NK-92 (cell line): ENCODE data around the gene SEPHS1.

Source experiments
- DNase-seq: peaks from one replicate; lab custom pipeline; 2025; ENCODE audit not compliant: unreplicated experiment; lab: John Stamatoyannopoulos, UW

The SEPHS1 gene

GRCh38 chr10:13329565-13329964, 18.5 kb downstream of the SEPHS1 start:
- DNase-seq = no peak

DNA sequence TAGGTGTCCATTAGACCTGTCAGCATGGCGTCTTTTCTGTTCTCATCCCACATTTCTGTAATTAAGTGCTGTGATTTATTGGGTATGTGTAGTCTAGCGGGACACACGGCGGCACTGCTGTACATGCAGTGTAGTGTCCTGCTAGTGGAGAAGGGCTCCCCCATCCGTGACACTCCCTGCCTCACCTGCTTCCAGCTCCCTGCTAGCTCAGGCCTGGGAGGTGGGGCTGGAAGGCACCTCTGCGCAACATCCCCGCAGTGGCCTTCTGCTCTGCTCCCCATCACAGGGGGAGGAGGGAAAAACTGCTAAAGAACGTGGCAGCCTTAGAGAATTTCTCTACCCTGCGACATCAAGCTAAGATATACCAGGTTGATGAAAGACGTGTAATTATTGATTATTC, 19.5 kb downstream of the SEPHS1 start:
- no peak for DNase-seq

DNA sequence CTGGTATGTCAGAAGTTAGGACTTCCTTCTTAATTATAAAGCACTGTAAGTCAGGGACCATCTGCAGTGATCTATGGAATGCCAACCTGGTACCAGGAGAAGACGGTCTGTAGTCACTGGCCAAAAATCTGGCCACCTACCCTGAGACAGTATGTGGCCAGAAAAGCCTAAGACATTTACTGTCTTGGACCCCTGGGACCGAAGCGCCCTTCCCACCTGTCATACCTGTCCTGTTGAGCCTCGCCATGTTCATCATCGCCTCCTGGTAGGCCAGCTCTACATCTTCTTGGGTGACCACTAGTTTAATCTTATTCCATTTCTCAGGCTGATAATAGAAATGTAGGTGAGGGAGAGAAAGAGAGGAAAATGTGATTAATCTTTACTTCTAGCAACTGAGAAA, 20.0 kb downstream of the SEPHS1 start:
- DNase-seq = no peak

DNA sequence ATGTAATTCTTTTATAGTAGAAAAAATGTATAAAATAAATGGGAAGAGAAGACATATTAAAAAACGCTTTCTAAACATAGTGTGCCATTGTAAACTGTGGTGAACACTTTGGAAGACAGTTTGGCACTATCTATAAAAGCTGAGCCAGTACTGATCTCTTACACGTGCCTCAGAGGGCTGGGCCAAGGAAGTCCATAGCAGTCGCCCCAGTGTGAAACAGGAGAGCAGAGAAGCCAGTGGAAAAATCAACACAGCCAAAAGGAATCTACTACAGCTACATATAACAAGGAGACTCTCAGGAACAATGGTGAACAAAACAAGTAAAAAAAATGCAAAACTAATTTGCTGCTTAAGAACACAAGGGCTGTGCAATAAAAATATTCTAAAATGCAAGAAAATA, 20.6 kb downstream of the SEPHS1 start:
- no peak for DNase-seq

DNA sequence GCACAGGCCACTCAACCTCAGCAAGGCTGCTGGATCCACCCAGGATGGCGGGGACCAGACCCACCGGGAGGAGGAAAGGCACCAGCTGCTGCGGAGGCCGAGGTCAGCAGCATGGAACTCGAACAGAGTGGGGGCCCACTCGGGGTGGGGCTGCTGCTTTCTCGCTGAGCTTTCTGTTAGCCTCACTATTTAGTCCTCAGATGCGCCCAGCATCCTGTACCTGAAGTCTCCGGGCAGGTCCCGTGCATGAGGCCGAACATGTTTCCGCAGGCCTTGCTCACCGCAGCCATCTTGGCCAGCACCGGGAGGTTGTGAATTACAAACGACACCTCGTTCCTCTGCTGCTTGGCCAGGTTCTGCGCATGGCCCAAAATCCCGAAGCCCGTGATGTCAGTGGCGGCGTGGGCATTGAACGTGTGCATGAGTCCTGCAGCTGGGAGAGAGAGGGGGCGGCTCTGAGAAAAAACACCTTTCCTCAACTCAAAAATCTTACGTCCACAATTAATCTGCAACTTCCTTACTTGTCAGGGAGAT, 25.4 kb downstream of the SEPHS1 start:
- DNase-seq = no peak

DNA sequence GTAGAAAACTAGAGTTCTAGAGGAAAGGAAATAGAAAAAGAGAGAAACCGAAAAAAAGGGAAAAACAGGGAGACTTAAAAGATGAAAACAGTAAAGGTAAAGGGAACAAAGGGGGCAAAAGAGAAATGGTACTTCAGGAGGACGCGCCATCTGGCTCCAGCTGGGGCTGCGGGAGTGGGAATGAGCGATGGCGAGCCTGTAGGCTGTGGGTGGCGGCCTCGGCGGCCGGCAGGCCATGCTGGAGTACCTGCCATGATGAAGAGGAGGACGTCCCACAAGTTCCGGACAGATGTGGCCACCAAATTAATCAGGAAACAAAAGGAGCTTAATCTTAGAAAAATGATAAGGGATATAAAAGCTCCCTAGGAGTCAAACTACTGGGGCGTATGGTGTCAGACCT, 26.5 kb downstream of the SEPHS1 start:
- no peak for DNase-seq

GRCh38 chr10:13319166-13319565, 28.9 kb downstream of the SEPHS1 start:
- DNase-seq = no peak

DNA sequence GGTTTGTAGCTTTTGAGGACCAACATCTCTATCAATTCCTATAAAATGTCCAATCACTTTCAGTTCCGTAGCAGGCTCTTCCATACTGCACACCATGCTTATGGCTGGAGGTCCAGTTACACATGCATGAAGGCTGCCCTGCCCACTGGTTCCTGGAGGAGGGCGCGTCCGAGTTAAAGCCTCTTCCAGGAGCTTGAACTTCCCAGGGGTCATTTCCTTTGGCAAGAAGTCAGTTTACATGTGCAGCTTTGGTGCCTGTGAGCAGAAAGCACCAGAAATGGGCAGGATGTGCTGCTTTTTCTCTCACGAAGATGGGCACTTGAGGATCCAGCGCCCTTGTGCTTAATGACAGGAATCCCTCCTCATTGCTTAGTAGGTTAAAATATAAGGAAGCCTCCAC, 30.6 kb downstream of the SEPHS1 start:
- DNase-seq = no peak

DNA sequence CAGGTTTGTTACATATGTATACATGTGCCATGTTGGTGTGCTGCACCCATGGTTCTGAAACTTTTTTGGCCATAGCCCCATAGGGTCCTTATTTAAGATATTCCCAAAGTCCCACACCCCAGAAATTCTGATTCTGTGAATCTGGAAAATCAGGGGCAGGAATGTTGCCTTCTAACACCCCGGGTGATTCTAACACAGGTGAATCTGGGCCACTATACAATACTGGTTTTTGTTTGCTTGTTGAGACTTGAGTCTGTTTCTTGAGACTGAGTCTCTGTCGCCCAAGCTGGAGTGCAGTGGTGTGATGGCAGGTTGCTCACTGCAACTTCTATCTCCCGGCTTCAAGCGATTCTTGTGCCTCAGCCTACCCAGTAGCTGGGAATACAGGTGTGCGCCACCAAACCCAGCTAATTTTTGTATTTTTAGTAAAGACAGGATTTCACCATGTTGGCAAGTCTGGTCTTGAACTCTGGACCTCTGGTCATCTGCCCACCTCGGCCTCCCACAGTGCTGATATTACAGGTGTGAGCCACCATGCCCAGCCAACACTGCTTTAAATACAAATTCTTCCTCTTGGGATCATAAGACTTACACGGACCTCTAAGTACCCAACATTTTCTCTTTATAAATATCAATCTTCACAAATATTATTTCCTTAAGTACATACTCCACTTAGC, 31.3 kb downstream of the SEPHS1 start:
- no peak for DNase-seq

DNA sequence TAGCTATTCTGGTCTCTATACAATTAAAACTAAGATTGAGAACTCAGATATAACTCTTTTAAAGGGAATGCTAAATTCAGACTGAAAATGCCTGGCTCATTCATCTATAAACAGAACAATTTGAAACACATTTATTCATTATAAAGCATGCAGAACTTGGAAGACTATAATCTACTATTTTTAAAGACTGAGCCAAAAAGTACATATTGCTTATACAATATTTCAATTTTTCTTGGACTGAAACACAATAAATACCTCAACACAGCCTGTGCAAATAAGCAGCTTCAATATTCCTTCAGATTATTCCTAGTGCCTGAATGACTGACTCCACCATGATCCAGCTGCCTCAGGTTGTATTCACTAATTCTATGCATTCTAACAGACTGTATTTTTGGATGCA, 32.7 kb downstream of the SEPHS1 start:
- no peak for DNase-seq

DNA sequence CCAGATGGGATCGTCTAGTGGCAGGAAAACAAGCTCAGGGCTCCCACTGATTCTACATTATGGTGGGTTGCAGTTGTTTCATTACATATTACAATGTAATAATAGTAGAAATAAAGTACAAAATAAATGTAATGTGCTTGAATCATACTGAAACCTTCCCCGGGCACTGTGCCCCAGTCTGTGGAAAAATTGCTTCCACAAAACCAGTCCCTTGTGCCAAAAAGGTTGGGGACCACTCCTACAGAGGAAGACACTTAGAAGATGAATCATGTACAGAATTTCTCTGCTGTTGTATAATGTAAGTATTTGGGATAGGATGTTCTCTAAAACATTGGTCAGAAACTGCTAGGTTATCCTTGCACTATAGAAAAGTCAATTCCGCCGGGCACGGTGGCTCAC, 36.9 kb downstream of the SEPHS1 start:
- no peak for DNase-seq

GRCh38 chr10:13310518-13311176, 37.4 kb downstream of the SEPHS1 start:
- no peak for DNase-seq

DNA sequence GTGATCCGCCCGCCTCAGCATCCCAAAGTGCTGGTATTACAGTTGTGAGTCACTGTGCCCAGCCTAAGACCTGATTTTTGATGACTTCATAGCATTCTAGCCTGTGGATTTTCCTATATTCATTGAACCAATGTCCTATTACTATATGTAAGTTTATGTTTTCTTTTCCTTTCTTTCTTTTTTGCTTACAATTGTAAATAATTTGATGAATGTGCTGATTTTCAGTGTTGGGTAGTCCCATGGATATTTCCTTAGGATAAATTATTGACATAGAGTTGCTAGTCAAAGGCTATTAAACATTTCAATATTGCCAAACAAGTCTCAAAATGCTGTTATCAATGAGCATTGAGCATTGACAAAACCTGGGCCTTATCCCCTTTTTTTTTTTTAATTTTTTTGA, 38.3 kb downstream of the SEPHS1 start:
- DNase-seq = no peak

- no peak for DNase-seq
Observed at GRCh38 chr10:13308096-13308495, 40.0 kb downstream of the SEPHS1 start.

- no peak for DNase-seq
Observed at GRCh38 chr10:13306103-13306502, 42.0 kb downstream of the SEPHS1 start.

DNA sequence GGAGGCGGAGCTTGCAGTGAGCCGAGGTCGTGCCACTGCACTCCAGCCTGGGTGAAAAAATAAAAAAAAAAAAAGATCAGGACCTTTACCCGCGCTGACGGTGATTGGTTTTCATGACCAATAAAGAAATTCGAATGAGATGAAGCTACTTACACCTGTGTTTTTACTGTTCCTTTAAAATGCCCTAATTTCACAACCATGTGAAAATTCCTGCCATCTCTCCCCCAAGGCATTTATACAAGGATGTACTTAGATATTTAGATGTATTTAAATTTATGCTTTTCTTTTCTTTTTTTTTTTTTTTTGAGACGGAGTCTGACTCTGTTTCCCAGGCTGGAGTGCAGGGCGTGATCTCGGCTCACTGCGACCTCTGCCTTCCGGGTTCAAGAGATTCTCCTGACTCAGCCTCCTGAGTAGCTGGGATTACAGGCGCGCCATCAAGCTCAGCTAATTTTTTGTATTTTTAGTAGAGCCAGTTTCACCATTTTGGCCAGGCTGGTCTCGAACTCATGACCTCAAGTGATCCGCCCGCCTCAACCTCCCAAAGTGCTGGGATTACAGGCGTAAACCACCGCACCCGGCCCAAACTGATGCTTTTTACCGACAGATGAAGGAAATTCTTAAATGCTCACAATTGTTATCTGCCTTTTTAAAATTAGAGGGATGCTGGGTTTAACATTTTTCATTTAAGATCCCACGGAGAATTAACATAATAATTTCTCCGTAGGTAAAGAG, 45.1 kb downstream of the SEPHS1 start:
- no peak for DNase-seq

DNA sequence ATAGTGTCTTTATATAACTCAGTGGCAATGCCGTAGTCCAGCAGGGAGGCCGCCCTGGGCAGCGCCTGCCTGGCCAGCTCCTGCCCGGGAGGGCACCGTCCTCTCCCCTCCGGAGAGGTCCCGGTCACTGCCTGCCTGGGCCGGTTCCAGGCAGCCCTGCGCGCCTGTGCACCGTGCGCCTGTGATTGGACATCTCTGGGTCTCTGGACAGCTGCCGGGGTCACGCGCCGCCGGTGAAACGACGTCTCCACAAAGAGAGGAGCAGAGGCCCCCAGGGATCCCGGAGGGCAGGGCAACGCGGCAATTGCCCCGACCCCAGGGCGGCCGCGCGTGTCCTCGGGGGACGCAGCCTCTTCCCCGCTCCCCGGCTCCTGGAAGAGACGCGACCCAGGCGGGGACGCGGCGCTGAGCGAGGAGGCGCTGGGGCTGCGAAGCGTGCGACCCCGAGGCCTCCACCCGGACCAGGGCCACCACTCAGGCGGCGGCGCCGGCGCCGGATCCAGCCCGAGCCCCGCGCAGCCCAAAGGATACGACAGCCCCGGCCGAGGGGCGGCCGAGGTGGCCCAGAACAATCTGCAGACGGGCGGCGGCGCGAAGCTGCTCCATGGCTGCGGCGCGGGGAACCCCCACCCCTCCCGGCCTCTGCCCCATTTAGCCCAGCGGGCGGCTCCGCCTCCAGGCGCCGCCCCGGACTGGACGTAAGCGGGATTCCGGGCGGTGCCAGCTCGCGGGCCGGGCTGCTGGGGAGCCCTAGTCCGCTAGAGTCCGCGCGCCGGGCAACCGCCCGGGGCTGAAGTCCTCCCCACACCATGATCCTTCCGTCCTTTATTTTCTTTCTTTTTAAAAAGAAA, 48.4 kb downstream of the SEPHS1 start, which contains the start of gene PHYH:
TSS of gene PHYH (minus strand) at position 628 of the 851 bp plus-strand sequence. CDS start at position 606, 22 bp downstream.
- no peak for DNase-seq

- no peak for DNase-seq
Observed at GRCh38 chr10:13298748-13299436, 49.2 kb downstream of the SEPHS1 start.

DNA sequence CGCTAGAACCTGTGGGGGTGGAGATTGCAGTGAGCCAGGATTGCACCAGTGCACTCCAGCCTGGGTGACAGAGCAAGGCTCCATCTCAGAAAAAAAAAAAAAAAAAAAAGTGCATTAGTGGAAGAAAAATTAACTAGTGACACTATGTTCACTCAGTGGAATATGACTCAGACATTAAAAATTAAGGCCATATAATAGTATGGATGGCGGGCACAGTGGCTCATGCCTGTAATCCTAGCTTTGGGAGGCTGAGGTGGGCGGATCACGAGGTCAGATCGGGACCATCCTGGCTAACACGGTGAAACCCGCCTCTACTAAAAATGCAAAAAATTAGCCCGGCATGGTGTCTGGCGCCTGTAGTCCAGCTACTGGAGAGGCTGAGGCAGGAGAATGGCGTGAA, 51.6 kb downstream of the SEPHS1 start:
- no peak for DNase-seq

DNA sequence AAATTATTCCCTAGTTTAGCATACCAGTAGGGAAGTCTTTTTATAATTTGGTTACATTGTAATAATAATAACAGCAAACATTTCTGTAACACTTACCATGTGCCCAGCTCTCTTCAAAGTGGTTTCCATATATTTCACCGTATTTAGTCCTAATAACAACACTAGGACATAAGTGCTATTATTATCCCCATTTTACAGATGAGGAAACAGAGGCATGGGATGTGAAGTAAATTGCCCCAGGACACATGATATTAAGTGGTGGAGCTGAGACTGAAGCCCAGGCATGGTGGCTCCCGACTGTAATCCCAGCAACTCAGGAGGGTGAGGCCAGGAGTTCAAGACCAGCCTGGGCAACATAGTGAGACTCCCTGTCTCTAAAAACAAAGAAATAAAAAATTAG, 53.3 kb downstream of the SEPHS1 start:
- no peak for DNase-seq
